HepG2 (cell line): ENCODE data around the gene ALG14. TPM values are rescaled to one million over a fixed set of nuclear protein-coding genes. Genes with fewer than 3 reads are reported as not detected.

Experiments used
- ARID5B ChIP-seq: IDR thresholded peaks from 2 replicates; pipeline ENCODE4 v1.4.0; 2020; ENCODE audit warnings: mild to moderate bottlenecking, missing genetic modification reagents
- ATF4 ChIP-seq, 2 experiments: fragments of 450-650 bp in 1 of 2; sonication (generic) in 1 of 2; formaldehyde crosslinking; IDR thresholded peaks; 2 replicates each; pipeline versions ENCODE4 v1.5.0 to v1.8.0; 2020 to 2022; ENCODE audit warnings: mild to moderate bottlenecking in 1 of 2, missing genetic modification reagents in 1 of 2
- CBFB ChIP-seq: sonication (generic); formaldehyde crosslinking; IDR thresholded peaks from 2 replicates; pipeline ENCODE4 v1.4.0; 2020; ENCODE audit warnings: missing genetic modification reagents
- DRAP1 ChIP-seq: IDR thresholded peaks from 2 replicates; pipeline ENCODE4 v1.6.1; 2016; ENCODE audit warnings: missing genetic modification reagents, missing compliant biosample characterization
- ELF1 ChIP-seq: sonication (generic); formaldehyde crosslinking; IDR thresholded peaks from 2 replicates; pipeline ENCODE4 v1.4.0; 2020; ENCODE audit warnings: missing genetic modification reagents
- MAX ChIP-seq: IDR thresholded peaks from 2 replicates; pipeline ENCODE4 v1.6.1; 2012; ENCODE audit warnings: inconsistent platforms
- MED13 ChIP-seq: sonication (generic); formaldehyde crosslinking; IDR thresholded peaks from 2 replicates; pipeline ENCODE4 v1.5.0; 2020; ENCODE audit warnings: missing genetic modification reagents
- NCOA1 ChIP-seq: sonication (generic); formaldehyde crosslinking; IDR thresholded peaks from 2 replicates; pipeline ENCODE4 v1.9.0; 2021; ENCODE audit warnings: missing genetic modification reagents
- NRL ChIP-seq: sonication (generic); formaldehyde crosslinking; IDR thresholded peaks from 2 replicates; pipeline ENCODE4 v1.5.0; 2020; ENCODE audit warnings: missing genetic modification reagents, mild to moderate bottlenecking, moderate library complexity, borderline replicate concordance
- RBM39 ChIP-seq: fragments of 200-400 bp; formaldehyde crosslinking; IDR thresholded peaks from one replicate; pipeline ENCODE4 v1.6.1; 2018; ENCODE audit warnings: antibody characterized with exemption, mild to moderate bottlenecking, low read depth, low read length; ENCODE audit not compliant: poor library complexity, severe bottlenecking
- RCOR2 ChIP-seq: IDR thresholded peaks from 2 replicates; pipeline ENCODE4 v1.6.1; 2016; ENCODE audit warnings: missing biosample characterization, missing genetic modification reagents
- REXO4 ChIP-seq: sonication (generic); formaldehyde crosslinking; IDR thresholded peaks from 2 replicates; pipeline ENCODE4 v1.8.0; 2022; ENCODE audit warnings: missing genetic modification reagents, mild to moderate bottlenecking, borderline replicate concordance
- SOX5 ChIP-seq: IDR thresholded peaks from 2 replicates; pipeline ENCODE4 v1.6.1; 2016; ENCODE audit warnings: borderline replicate concordance
- THAP7 ChIP-seq: sonication (generic); formaldehyde crosslinking; IDR thresholded peaks from 2 replicates; pipeline ENCODE4 v1.8.1; 2023; ENCODE audit warnings: mild to moderate bottlenecking, missing genetic modification reagents
- TP53 ChIP-seq: sonication (generic); formaldehyde crosslinking; conservative IDR thresholded peaks from 2 replicates; pipeline ENCODE4 v1.4.0; 2020; ENCODE audit warnings: missing genetic modification reagents
- ZBTB2 ChIP-seq: sonication (generic); formaldehyde crosslinking; IDR thresholded peaks from 2 replicates; pipeline ENCODE4 v1.8.0; 2022; ENCODE audit warnings: low read depth, missing genetic modification reagents
- ZBTB3 ChIP-seq: sonication (generic); formaldehyde crosslinking; IDR thresholded peaks from 2 replicates; pipeline ENCODE4 v1.4.0; 2020; ENCODE audit warnings: low read depth, mild to moderate bottlenecking, moderate library complexity, missing genetic modification reagents, borderline replicate concordance
- ZBTB8A ChIP-seq: sonication (generic); formaldehyde crosslinking; IDR thresholded peaks from 2 replicates; pipeline ENCODE4 v1.4.0; 2020; ENCODE audit warnings: mild to moderate bottlenecking, low read depth, missing genetic modification reagents, borderline replicate concordance
- ZNF451 ChIP-seq: sonication (generic); formaldehyde crosslinking; IDR thresholded peaks from 2 replicates; pipeline ENCODE4 v1.5.0; 2020; ENCODE audit warnings: mild to moderate bottlenecking, missing genetic modification reagents
- ZSCAN22 ChIP-seq: sonication (generic); formaldehyde crosslinking; IDR thresholded peaks from 2 replicates; pipeline ENCODE4 v1.4.0; 2020; ENCODE audit warnings: mild to moderate bottlenecking, missing genetic modification reagents
- polyA plus RNA-seq, 8 experiments: library from polyadenylated mRNA; depleted of rRNA in 3 of 8; stranded (reverse) in 7 of 8; unstranded in 1 of 8; fragments of >200 nt; fragmentation: Illumina TruSeq in 4 of 8; extraction: Trizol in 4 of 8; gene quantifications; 2 replicates each; pipeline versions ENCODE4 v1.2.1 to v1.2.3, GENCODE V29; 2011 to 2016; ENCODE audit warnings: low read depth in 4 of 8, missing spikeins in 1 of 8, mixed read lengths in 1 of 8; ENCODE audit not compliant: insufficient read depth in 1 of 8
- total RNA-seq, 5 experiments: library from RNA; depleted of rRNA; stranded (reverse); fragments of >200 nt; fragmentation: Illumina TruSeq; extraction: Trizol; gene quantifications; 2 replicates each; pipeline ENCODE4 v1.2.3, GENCODE V29; 2016; ENCODE audit warnings: low read depth in 1 of 5

The ALG14 gene
- total and polyA plus RNA-seq, 2 of the 13 experiments (the other 11 are each of a cell fraction or from before 2014, with no cell fraction given) = 4.5 to 12.7 TPM

- TF ChIP-seq ELF1 (CRISPR knock-in tag) (peak; percentile 93), ARID5B (CRISPR knock-in tag) (peak; percentile 39; the same call in 1 of the 2 replicates), ZBTB3 (CRISPR knock-in tag) (peak; percentile 48; the same call in 1 of the 2 replicates), MED13 (CRISPR knock-in tag) (peak; percentile 46; the same call in 1 of the 2 replicates), ATF4 (CRISPR knock-in tag; IDR thresholded peaks at IDR 0.05) (peak in 1 of 2 experiments; percentile 89; a peak in 2 of 4 replicates), TP53 (CRISPR knock-in tag) (0 out of 2 replicates have a peak, but pooled peaks have one; percentile 17), REXO4 (no peak), ZSCAN22 (CRISPR knock-in tag) (no peak), SOX5 (peak; percentile 41; the same call in 1 of the 2 replicates), CBFB (CRISPR knock-in tag) (0 out of 2 replicates have a peak, but pooled peaks have one; percentile 51), NRL (CRISPR knock-in tag) (peak; percentile 60; the same call in 1 of the 2 replicates), RCOR2 (CRISPR knock-in tag) (0 out of 2 replicates have a peak, but pooled peaks have one; percentile 13), DRAP1 (peak; percentile 53; the same call in 1 of the 2 replicates), THAP7 (CRISPR knock-in tag) (no peak), MAX (peak; percentile 82), NCOA1 (no peak), RBM39 (peak; percentile 37), ZBTB2 (CRISPR knock-in tag) (0 out of 2 replicates have a peak, but pooled peaks have one; percentile 25), ZBTB8A (CRISPR knock-in tag) (no peak), ZNF451 (CRISPR knock-in tag) (0 out of 2 replicates have a peak, but pooled peaks have one; percentile 70)
These were observed at the start of gene ALG14 (continued) for GRCh38 chr1:95072532-95073419.
